Measurements from ENCODE around the gene PRAMEF1. TPM values are rescaled to one million over a fixed set of nuclear protein-coding genes. Genes with fewer than 3 reads are reported as not detected.

Gene PRAMEF1
- total and polyA plus RNA-seq, 11 donors: not detected

GRCh38 chr1:12763479-12763878 is 27.7 kb upstream of the PRAMEF1 start:
- Histone ChIP-seq H3K4me1 (no peaks in the 10 kb centered on the region), H3K27me3 (peaks cover 0 to 31% (median 5%) of the 10 kb centered on the region in 9 donors), H3K36me3 (no peaks in the 10 kb centered on the region), H3K27ac (no peak overlapping the region), H3K4me3 (no peak overlapping the region), H3K9me3 (peaks cover 0 to 3% (median 0%) of the 10 kb centered on the region in 12 donors)
- WGBS, 4 donors: 70 to 75% (median 73%) methylated on average over 4 of the region's 4 CpGs
- no peak for ATAC-seq
- TF ChIP-seq POLR2A (IDR thresholded peaks at IDR 0.05): no peak
- no peak for TF ChIP-seq CTCF (IDR thresholded peaks at IDR 0.05)
- intact Hi-C loops (cut with DNase I): no loop called here
- no peak for DNase-seq

- Histone ChIP-seq H3K4me3 (no peak overlapping the region), H3K36me3 (no peaks in the 10 kb centered on the region), H3K27ac (no peak overlapping the region), H3K27me3 (peaks cover 0 to 33% (median 4%) of the 10 kb centered on the region in 9 donors), H3K9me3 (peaks cover 0 to 3% (median 0%) of the 10 kb centered on the region in 12 donors), H3K4me1 (no peaks in the 10 kb centered on the region)
- 56 to 62% (median 61%) methylated on average over 5 of the region's 5 CpGs for WGBS, 4 donors
- intact Hi-C loops (cut with DNase I): no loop called here
- DNase-seq: no peak
- TF ChIP-seq CTCF (IDR thresholded peaks at IDR 0.05): no peak
- TF ChIP-seq POLR2A (IDR thresholded peaks at IDR 0.05): no peak
- no peak for ATAC-seq
Measured at GRCh38 chr1:12764016-12764415, 27.2 kb upstream of the PRAMEF1 start.

- peaks cover 0 to 3% (median 0%) of the 10 kb centered on the region in 12 donors for H3K9me3 ChIP-seq
- no peak for ATAC-seq
- intact Hi-C loops (cut with DNase I): no loop called here
- no peak overlapping the region for H3K27ac ChIP-seq
- DNase-seq: no peak
- H3K36me3 ChIP-seq: no peaks in the 10 kb centered on the region
- TF ChIP-seq POLR2A (IDR thresholded peaks at IDR 0.05) (no peak), CTCF (IDR thresholded peaks at IDR 0.05) (no peak)
- H3K4me1 ChIP-seq: no peaks in the 10 kb centered on the region
- WGBS, 4 donors: 18 to 65% (median 55%) methylated on average over 2 of the region's 2 CpGs
- peaks cover 0 to 42% (median 12%) of the 10 kb centered on the region in 9 donors for H3K27me3 ChIP-seq
- H3K4me3 ChIP-seq: no peak overlapping the region
Measured at GRCh38 chr1:12769031-12769430, 22.2 kb upstream of the PRAMEF1 start.

GRCh38 chr1:12769976-12770505 is 21.2 kb upstream of the PRAMEF1 start:
- Histone ChIP-seq H3K36me3 (no peaks in the 10 kb centered on the region), H3K4me1 (no peaks in the 10 kb centered on the region), H3K4me3 (no peak overlapping the region), H3K9me3 (peaks cover 0 to 4% (median 0%) of the 10 kb centered on the region in 12 donors), H3K27ac (no peak overlapping the region), H3K27me3 (peaks cover 0 to 42% (median 12%) of the 10 kb centered on the region in 9 donors)
- WGBS, 4 donors: 48 to 55% (median 52%) methylated on average over 6 to 7 of the region's 7 CpGs
- DNase-seq: no peak
- no peak for ATAC-seq
- intact Hi-C loops (cut with DNase I): no loop called here
- TF ChIP-seq POLR2A (IDR thresholded peaks at IDR 0.05): no peak
- no peak for TF ChIP-seq CTCF (IDR thresholded peaks at IDR 0.05)

Measured in heart left ventricle (tissue), 16 donors.